Nephron progenitor cell (in vitro differentiated cells): ENCODE data around the gene PCSK2.

Source experiments
- DNase-seq: peaks from one replicate; pipeline ENCODE4 v3.0.0; 2021
- H3K27ac Mint-ChIP-seq: 2 replicates; pipeline ENCODE4 v1.8.0; 2021; ENCODE audit warnings: mild to moderate bottlenecking, moderate library complexity, mixed read lengths
- H3K27me3 Mint-ChIP-seq: 2 replicates; pipeline ENCODE4 v1.8.0; 2021; ENCODE audit warnings: mild to moderate bottlenecking, low read depth, mixed read lengths; ENCODE audit not compliant: poor library complexity
- H3K36me3 Mint-ChIP-seq: 2 replicates; pipeline ENCODE4 v1.8.0; 2021; ENCODE audit warnings: low read depth, mixed read lengths
- H3K4me1 Mint-ChIP-seq: 2 replicates; pipeline ENCODE4 v1.8.0; 2021; ENCODE audit warnings: mixed read lengths
- H3K4me3 Mint-ChIP-seq: 2 replicates; pipeline ENCODE4 v1.8.0; 2021; ENCODE audit warnings: mild to moderate bottlenecking, moderate library complexity, mixed read lengths
- H3K9me3 Mint-ChIP-seq: 2 replicates; pipeline ENCODE4 v1.8.0; 2021; ENCODE audit warnings: mild to moderate bottlenecking, moderate library complexity, mixed read lengths
- TF ChIP-seq, protein P1 (sequence below): fragments of 200-600 bp; sonication (generic); IDR thresholded peaks from 2 replicates; pipeline ENCODE4 v1.5.0; 2021; ENCODE audit warnings: antibody characterized with exemption

PCSK2 gene

GRCh38 chr20:17531665-17532025 is 304.8 kb downstream of the PCSK2 start:
- Mint-ChIP-seq H3K9me3 (peaks cover under 1% of the 10 kb centered on the region), H3K27ac (peak overlapping the region; percentile 69), H3K27me3 (peaks cover 16% of the 10 kb centered on the region), H3K4me3 (peak overlapping the region; percentile 90), H3K4me1 (peaks cover 14% of the 10 kb centered on the region), H3K36me3 (no peaks in the 10 kb centered on the region)
- no peak for DNase-seq
- TF ChIP-seq, protein P1, sequence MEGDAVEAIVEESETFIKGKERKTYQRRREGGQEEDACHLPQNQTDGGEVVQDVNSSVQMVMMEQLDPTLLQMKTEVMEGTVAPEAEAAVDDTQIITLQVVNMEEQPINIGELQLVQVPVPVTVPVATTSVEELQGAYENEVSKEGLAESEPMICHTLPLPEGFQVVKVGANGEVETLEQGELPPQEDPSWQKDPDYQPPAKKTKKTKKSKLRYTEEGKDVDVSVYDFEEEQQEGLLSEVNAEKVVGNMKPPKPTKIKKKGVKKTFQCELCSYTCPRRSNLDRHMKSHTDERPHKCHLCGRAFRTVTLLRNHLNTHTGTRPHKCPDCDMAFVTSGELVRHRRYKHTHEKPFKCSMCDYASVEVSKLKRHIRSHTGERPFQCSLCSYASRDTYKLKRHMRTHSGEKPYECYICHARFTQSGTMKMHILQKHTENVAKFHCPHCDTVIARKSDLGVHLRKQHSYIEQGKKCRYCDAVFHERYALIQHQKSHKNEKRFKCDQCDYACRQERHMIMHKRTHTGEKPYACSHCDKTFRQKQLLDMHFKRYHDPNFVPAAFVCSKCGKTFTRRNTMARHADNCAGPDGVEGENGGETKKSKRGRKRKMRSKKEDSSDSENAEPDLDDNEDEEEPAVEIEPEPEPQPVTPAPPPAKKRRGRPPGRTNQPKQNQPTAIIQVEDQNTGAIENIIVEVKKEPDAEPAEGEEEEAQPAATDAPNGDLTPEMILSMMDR = no peak

DNA sequence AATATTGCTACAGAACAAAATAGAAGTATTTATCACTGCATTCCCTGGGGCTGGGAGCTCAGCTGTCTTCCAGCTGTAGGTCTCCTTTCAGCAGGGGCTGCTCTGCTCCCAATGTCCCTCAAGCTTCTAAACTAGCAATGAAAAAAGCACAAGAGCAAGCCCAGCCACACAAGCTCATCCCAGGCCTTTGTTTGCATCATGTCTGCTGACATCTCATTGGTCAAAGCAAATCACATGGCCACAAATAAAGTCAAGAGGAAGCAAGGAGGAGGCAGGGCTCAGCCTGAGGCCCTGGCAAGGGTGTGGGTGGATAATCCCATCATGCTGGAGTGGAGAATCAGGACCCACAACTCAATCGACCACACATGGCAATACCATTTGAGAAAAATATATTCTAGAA is 306.6 kb downstream of the PCSK2 start:
- Mint-ChIP-seq H3K27ac (peak overlapping the region; percentile 51), H3K9me3 (peaks cover 4% of the 10 kb centered on the region), H3K36me3 (no peaks in the 10 kb centered on the region), H3K27me3 (peaks cover 18% of the 10 kb centered on the region), H3K4me1 (peaks cover 20% of the 10 kb centered on the region), H3K4me3 (no peak overlapping the region)
- DNase-seq = no peak
- TF ChIP-seq, protein P1 = no peak

DNA sequence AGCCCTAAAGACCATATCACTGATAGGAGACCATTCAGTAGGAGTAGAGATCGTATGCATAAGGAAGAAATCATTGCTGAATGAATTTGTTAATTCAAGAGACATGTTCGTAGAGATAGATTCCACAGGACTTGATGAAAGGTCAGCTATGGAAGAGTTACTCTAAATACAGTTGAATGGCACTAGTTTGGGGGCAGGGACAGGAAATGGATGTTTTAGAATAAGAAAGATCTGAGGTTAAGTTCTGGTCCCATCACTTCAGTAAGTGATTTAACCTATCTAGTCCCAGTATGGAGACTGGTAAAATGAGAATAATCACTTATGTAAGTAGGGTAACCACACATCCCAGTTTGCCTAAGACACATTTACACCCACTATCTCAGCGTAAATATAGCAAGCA is 307.2 kb downstream of the PCSK2 start:
- Mint-ChIP-seq H3K4me3 (no peak overlapping the region), H3K9me3 (peaks cover 4% of the 10 kb centered on the region), H3K27ac (no peak overlapping the region), H3K4me1 (peaks cover 20% of the 10 kb centered on the region), H3K36me3 (no peaks in the 10 kb centered on the region), H3K27me3 (peaks cover 18% of the 10 kb centered on the region)
- DNase-seq = no peak
- TF ChIP-seq, protein P1 = no peak
